GM18511 (cell line): ENCODE data around the gene SEC24C.
A peak's percentile ranks its signal among the peaks of the same experiment; 100 is the strongest.
"Not testable (repeated sequence)": the region's sequence is repeated elsewhere in the genome, so short reads cannot be mapped to it uniquely, and the experiment has no call there.

Experiments
- ATAC-seq: cut with Tn5 transposase; IDR thresholded peaks from one replicate; pipeline ENCODE4 v1.9.1; 2021; ENCODE audit warnings: mild to moderate bottlenecking, moderate library complexity; ENCODE audit not compliant: unreplicated experiment

The SEC24C gene

DNA sequence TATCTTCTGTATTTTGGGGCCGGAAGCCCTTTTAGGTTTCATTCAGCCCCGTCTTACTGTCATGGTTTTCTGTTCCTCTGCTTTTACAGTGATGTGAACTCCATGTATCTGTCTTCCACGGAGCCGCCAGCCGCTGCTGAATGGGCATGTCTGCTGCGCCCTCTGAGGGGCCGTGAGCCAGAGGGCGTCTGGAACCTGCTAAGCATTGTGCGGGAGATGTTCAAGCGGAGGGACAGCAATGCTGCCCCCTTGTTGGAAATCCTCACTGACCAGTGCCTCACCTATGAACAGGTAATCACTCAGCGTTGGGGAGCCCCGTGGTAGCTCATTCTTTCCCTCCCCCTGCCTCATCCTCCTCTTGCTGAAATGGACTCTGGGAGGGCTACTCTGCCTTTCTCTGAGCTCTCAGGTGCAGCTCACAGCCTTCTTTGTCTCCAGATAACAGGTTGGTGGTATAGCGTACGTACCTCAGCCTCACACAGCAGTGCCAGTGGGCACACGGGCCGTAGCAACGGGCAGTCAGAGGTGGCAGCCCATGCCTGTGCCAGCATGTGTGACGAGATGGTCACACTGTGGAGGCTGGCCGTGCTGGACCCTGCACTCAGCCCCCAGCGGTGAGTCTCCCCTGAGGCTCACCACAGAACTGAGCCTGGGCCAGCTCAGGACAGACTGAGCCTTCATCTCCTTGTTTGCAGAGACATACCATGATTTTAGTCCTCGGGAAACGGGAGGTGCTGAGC, 46.9 kb downstream of the SEC24C start:
- ATAC-seq: no peak

DNA sequence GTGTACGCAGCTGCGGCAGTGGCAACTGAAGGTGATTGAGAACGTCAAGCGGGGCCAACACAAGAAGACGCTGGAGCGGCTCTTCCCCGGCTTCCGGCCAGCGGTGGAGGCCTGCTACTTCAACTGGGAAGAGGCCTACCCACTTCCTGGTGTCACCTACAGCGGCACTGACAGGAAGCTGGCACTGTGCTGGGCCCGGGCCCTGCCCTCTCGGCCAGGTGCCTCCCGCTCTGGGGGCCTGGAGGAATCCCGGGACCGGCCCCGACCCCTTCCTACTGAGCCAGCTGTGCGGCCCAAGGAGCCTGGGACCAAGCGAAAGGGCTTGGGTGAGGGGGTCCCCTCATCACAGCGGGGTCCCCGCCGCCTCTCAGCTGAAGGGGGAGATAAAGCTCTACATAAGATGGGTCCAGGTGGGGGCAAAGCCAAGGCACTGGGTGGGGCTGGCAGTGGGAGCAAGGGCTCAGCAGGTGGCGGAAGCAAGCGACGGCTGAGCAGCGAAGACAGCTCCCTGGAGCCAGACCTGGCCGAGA, 47.8 kb downstream of the SEC24C start:
- no peak for ATAC-seq

DNA sequence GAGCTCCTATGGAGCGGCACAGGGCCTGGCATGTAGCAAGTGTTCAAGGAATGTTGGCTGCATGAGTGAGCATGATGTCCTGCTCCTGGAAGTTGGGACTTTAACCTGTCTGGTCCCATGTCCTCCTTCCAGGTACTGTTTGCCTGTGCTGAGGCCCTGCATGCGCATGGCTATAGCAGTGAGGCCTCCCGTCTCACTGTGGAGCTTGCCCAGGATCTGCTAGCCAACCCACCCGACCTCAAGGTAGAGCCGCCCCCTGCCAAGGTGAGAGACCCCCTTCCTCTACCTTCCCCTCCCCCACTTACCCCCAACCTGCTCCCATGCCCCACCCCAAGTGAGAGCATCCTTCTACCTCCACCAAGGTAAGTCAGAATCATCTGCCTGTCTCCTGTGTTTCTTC, 49.3 kb downstream of the SEC24C start:
- ATAC-seq: no peak

DNA sequence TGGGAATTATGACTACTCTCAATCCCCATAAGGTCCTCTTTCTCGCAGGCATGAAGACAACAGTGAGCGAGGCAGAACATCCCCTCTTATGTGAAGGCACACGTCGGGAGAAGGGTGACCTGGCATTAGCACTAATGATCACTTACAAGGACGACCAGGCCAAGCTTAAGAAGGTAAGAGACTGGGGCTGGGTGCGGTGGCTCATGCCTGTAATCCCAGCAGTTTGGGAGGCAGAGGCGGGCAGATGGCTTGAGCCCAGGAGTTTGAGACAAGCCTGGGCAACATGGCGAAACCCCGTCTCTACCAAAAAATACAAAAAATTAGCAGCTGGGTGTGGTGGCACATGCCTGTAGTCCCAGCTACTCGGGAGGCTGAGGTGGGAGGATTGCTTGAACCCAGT, 51.3 kb downstream of the SEC24C start:
- ATAC-seq: not testable (repeated sequence)

DNA sequence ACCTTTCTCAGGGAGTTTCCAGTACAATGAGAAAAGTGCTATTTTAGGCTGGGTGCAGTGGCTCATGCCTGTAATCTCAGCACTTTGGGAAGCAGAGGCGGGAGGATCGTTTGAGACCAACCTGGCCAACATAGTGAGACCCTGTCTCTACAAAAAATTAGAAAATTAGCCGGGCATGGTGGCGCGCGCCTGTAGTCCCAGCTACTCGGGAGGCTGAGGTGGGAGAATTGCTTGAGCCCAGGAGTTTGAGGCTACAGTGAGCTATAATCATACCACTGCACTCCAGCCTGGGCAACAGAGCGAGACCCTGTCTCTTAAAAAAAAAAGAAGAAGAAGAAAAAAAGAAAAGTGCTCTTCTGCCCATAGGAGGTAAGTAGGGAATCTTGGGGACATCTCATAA, 51.9 kb downstream of the SEC24C start:
- ATAC-seq: not testable (repeated sequence)

DNA sequence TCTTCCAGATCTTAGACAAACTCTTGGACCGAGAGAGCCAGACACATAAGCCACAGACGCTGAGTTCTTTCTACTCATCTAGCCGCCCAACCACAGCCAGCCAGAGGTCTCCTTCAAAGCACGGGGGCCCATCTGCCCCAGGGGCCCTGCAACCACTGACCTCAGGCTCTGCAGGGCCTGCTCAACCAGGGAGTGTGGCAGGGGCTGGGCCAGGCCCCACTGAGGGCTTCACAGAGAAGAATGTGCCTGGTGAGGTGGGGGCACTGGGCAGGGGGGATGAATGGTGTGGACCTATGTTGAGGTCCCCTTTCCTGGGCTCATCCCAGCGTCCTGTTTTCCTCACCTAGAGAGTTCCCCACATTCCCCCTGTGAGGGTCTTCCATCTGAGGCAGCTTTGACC, 52.6 kb downstream of the SEC24C start:
- ATAC-seq: no peak

DNA sequence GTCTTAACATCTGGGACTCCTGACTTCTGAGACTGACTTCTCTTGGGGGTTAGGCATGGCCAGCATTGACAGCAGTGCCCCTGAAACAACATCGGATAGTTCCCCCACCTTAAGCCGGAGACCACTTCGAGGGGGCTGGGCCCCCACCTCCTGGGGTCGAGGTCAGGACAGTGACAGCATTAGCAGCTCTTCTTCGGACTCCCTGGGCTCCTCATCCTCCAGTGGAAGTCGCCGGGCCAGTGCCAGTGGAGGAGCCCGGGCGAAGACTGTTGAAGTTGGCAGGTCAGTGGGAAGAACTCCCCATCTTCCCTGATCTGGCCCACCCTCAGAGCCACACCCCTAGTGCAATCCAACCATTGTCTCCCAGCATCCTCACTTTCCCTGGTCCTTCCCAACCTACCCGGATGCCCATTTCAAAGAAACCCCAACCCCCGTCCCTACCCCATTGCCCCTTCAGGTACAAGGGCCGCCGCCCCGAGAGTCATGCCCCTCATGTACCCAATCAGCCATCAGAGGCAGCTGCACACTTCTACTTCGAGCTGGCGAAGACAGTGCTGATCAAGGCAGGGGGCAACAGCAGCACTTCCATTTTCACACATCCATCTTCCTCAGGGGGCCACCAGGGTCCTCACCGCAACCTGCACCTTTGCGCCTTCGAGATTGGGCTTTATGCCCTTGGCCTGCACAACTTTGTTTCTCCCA, 53.3 kb downstream of the SEC24C start:
- ATAC-seq: no peak

DNA sequence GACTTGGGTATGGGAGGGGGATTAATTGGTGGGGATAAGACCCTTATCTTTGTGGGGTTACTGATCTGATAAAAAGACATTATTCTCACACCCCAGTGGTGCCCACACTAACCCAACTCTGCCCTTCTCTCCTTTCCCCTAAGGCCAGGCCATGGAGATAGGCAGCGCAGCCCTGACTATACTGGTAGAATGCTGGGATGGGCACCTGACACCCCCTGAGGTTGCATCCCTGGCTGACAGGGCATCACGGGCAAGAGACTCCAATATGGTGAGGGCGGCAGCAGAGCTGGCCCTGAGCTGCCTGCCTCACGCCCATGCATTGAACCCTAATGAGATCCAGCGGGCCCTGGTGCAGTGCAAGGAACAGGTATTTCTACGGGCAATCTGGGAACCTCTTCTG, 53.9 kb downstream of the SEC24C start:
- ATAC-seq: no peak

DNA sequence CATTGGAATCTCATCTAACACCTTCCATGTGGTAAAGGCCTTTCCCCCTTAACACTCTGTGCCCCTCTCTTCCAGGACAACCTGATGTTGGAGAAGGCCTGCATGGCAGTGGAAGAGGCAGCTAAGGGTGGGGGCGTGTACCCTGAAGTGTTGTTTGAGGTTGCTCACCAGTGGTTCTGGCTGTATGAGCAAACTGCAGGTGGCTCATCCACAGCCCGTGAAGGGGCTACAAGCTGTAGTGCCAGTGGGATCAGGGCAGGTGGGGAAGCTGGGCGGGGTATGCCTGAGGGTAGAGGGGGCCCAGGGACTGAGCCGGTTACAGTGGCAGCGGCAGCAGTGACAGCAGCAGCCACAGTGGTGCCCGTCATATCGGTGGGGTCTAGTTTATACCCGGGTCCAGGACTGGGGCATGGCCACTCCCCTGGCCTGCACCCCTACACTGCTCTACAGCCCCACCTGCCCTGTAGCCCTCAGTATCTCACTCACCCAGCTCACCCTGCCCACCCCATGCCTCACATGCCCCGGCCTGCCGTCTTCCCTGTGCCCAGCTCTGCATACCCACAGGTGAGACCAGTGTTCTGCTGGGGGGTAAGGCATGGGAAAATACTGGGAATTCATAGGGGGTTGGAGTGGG, 54.9 kb downstream of the SEC24C start:
- no peak for ATAC-seq

DNA sequence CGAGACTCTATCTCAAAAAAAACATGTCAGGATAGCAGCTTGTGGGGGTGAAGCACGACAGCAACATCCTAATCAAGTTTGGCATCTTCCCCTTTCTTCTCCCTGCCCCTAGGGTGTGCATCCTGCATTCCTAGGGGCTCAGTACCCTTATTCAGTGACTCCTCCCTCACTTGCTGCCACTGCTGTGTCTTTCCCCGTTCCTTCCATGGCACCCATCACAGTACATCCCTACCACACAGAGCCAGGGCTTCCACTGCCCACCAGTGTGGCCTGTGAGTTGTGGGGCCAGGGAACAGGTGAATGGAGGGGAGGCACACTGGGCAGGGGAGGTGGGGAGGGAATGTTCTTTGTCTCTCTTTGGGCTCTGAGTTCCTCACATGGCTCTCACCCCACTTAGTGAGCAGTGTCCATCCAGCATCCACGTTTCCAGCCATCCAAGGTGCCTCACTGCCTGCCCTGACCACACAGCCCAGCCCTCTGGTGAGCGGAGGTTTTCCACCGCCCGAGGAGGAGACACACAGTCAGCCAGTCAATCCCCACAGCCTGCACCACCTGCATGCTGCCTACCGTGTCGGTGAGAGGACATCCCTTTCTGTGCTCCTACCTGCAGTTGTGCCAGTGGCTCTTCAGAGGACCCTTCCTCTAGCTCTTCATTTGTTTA, 55.9 kb downstream of the SEC24C start:
- ATAC-seq: no peak

DNA sequence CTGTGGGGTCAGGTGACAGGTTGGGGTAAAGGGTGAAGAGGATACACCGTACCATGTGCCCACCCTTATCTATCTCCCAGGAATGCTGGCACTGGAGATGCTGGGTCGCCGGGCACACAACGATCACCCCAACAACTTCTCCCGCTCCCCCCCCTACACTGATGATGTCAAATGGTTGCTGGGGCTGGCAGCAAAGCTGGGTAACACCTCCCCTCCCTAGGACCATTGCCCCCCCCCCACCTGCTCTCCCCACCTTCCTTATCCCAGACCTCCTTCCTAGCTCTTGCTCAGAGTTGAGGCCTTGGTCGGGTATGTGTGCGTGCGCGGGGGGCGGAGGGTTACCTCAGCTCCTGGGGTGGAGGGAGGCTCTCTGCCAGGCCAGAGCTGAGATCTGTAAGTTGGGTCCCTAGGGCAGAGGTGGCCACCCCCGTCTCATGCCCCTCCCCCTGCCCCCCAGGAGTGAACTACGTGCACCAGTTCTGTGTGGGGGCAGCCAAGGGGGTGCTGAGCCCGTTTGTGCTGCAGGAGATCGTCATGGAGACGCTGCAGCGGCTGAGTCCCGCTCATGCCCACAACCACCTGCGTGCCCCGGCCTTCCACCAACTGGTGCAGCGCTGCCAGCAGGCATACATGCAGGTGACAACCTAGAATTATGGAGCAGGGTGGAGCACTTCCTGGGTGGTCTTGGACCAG, 56.5 kb downstream of the SEC24C start:
- ATAC-seq: no peak

DNA sequence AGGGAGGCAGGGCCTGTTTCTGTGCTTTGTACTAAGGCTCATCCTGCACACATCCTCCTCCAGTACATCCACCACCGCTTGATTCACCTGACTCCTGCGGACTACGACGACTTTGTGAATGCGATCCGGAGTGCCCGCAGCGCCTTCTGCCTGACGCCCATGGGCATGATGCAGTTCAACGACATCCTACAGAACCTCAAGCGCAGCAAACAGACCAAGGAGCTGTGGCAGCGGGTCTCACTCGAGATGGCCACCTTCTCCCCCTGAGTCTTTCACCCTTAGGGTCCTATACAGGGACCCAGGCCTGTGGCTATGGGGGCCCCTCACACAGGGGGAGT, 57.0 kb downstream of the SEC24C start:
- ATAC-seq: no peak

DNA sequence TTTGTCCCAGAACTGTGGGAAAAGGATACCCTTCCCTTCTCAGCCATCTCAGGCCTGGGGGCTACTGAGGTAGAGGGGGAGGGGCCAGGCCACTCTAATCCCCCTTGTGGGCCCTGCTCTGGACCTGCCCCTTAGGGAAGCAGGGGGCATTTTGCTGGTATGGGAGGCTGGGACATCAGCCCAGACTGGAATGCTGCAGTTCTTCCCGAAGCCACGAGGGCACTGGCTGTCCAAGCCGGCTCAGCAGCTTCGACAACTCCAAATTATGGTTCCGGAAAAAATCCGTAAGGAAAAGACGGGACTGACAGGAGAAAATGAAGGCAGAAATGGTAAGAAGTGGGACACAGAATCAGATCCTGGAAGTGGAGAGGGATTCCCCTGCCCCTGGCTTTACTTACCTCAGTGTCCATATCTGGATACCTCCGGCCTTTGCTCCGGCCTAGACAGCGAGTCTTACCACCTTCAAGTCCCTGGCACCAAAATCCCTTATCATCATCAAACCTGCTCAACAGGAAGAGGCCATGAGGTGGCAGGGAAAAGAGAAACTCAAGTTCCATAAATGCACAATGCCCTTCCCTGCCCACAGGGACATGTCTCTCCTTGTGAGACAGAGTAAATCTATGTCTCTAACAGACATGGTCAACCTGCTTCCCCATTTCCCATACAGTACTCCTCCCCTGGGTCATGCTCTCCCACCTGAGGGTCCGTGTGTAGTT, 58.3 kb downstream of the SEC24C start:
- ATAC-seq: no peak

DNA sequence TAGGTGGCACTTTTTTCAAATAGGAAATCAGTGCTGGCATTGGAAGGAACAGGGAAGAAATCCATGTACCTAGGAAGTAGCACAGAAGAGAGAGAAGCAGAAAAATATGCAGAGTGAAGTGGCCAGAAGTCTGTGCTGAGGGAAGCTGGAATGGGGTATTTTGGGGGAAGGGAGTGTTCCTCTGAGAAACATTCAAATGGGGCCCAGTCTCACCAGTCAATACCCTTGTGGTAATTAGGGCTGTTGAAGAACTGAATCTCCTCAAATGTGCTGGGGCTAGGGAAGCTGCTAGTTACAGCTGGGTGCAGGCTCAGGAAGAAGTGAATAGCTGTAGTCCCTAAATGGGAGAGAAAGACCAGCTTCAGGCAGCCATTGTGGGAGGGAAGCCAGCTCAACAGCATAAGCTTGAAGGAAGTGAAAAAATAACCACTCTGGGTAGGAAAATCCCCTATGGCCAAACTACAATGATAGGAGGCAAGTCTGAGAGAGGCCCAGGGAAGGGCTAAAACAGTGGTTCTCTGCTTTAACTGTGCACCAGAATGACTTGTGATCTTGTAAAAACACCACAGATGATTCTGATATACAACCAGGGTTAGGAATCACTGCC, 59.6 kb downstream of the SEC24C start:
- peak; percentile 76 for ATAC-seq

DNA sequence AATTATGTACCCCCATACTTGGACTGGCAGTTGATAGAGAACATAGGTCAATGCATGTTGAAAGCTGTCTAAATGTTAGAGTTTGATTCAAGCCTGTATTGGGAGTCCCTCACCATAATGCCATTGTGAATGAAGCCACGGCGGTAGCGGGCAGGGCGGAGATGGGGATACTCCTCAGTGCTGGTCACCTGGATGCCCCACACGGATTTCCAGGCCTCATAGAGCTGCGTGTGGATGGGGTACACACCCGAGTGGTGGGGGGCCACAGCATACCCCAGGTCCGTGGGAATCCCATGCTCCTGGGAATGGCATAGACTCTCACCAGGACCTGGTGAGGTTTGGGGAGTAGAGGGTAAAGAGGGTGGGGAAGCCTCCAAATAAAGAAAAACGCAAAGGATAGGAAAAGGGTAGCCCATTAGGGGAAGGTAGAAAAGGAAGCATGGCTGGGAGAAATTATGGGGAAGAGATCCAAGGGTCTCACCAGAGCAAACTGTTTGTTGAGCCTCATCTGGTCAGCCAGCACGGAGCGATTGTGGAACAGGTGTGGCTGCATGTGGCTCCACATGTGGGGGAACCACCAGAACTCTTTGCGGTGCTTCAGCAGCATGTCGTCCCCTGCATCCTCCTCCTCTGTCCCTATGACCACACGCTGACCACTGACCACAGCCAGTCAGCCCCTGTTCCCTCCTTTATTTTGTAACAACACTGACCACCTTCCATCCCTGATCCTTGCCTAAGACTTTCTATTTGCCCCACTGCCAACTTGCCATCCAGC, 62.2 kb downstream of the SEC24C start:
- ATAC-seq: no peak

DNA sequence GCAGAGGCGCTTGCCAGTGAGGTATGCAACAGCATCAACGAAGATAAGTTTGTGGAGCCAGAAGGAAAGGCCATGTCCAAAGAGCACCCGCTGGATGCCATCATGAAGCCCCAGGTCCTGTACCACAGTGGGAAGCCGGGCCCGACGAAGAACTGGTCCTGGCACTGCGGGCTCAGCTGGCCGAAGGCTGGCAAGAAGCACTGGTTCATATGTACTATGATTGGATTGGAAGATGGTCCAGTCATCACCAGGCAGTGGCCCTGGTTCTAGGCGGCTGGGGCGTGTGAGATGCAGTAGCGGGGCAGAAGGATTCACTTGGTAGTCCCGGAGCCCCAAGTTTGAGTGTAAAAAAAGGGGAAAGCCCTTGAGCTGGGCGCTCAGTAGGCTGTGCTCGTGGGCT, 63.3 kb downstream of the SEC24C start:
- ATAC-seq: no peak

DNA sequence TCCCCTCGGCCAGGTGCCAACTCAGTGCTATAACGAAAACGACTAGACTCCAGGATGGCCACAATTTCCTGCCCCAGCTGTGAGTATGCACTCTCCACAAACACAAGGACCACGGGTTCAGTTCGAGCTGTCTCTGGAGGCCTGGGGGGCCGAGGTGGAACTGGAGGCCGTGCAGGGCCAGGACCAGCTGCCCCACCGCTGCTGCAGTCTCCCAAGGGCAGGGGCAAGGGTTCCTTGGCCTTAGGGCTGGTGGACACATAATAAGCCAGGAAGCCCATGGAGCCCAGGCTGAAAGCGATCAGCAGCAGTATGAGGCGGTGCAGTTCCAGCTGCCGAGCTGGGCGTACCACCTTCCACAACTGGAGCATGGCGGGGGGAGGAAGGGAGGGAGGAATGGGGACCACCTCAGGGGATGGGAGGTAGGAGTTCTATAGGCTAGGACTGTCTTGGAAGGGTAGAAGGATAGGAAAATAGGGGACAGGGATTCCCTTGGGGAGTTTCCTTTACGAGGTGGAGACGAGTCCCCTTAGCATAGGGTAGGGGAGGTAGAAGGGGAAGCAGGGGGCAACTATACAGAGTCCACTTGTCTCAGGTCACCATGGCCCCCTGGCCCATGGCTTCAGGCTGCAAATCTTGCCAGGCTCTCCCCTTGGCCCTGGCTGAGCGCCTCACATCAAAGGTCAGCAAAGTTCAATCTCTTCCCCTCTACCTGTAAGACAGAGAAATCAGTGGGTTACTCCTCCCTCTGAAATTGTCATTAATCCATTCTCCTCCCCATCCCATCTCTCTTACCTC, 64.0 kb downstream of the SEC24C start:
- no peak for ATAC-seq

DNA sequence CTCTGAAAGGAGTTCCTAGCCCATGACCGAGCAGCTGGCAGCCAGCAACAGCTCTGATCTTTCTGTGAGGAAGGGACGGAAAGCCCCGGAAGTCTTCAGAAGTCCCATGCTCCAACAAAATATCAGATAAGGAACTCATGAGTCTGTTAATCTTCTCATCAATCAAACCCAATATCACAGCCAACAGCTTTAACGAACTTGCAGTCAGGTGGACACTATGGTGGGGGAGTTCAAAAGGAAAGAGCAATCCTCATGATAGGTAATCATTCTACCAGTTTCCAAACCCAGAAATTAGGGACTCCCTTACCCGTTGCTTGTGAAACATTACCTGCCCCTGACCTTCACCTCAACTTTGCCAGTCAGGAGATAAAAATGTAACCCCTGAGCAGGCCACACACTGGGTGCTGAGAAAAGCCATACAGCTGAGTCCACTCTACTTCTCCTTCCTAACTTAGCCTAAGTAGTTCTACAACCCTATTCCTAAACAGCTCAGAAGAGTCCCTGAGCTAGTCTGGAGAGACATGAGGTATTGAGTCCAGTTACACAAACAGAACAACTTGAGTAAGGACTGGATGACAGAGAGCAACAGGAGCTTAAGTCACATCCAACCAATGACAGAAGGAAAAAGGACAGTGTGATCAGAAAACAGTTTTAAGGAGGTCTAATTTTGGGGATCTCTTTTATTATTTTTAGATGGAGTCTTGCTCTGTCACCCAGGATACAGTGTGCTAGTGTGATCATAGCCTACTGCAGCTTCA, 65.1 kb downstream of the SEC24C start:
- ATAC-seq: no peak
